Measurements from ENCODE around the gene PDZD2.

DNA sequence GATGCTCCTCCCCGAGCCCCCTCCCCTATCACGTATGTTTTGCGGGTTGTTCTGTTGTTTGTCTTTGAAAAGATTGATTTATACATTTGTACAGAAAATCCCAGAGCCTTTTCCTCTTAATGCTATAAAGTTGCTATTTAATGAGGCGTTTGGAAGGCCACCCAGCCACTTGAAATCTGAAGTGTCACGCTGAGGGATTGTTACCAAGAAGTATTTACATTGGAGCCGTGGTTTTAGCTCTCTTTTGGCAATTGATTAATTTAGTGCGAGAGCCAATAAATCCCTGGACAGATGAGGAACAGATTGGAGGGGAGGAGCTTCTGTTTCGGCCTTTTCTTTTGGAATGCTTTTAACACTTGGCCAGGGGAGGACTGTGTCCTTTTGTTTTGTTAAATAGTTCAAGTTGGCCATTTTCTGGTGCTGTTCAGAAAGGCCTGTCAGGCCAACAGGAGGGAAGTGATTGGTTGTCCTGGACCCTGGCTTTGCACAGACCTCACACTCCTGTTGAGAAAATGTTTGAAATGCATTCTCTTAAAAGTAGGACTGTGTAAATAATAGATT lies 250.2 kb downstream of the PDZD2 start:
- TF ChIP-seq CTCF (IDR thresholded peaks at IDR 0.05; ENCODE audit: insufficient read depth, low read length) (no peak), SPI1 (IDR thresholded peaks at IDR 0.05; ENCODE audit: borderline replicate concordance, low read depth) (no peak), POLR2AphosphoS5 (IDR thresholded peaks at IDR 0.05; ENCODE audit: low read depth) (no peak)
- TF ChIP-seq, protein P1, sequence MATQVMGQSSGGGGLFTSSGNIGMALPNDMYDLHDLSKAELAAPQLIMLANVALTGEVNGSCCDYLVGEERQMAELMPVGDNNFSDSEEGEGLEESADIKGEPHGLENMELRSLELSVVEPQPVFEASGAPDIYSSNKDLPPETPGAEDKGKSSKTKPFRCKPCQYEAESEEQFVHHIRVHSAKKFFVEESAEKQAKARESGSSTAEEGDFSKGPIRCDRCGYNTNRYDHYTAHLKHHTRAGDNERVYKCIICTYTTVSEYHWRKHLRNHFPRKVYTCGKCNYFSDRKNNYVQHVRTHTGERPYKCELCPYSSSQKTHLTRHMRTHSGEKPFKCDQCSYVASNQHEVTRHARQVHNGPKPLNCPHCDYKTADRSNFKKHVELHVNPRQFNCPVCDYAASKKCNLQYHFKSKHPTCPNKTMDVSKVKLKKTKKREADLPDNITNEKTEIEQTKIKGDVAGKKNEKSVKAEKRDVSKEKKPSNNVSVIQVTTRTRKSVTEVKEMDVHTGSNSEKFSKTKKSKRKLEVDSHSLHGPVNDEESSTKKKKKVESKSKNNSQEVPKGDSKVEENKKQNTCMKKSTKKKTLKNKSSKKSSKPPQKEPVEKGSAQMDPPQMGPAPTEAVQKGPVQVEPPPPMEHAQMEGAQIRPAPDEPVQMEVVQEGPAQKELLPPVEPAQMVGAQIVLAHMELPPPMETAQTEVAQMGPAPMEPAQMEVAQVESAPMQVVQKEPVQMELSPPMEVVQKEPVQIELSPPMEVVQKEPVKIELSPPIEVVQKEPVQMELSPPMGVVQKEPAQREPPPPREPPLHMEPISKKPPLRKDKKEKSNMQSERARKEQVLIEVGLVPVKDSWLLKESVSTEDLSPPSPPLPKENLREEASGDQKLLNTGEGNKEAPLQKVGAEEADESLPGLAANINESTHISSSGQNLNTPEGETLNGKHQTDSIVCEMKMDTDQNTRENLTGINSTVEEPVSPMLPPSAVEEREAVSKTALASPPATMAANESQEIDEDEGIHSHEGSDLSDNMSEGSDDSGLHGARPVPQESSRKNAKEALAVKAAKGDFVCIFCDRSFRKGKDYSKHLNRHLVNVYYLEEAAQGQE (IDR thresholded peaks at IDR 0.05; ENCODE audit: insufficient replicate concordance, low read depth): no peak

Measured in HL-60 (cell line).